Stimulated activated CD8-positive, alpha-beta memory T cell treated with anti-CD3 and anti-CD28 coated beads, Interleukin-4, amount 100 ng/mL, for 4 hours (primary cell): Measurements from ENCODE around the gene FAM13C.
"Not testable (repeated sequence)": the region's sequence is repeated elsewhere in the genome, so short reads cannot be mapped to it uniquely, and the experiment has no call there.

Experiments used
- DNase-seq, 2 donors: peaks; one replicate each; pipeline ENCODE4 v3.0.0-alpha.2; 2020; ENCODE audit warnings: low read depth in 2 of 2, low spot score in 1 of 2

FAM13C gene

GRCh38 chr10:59362144-59362958, at the start of gene FAM13C:
Gene FAM13C, minus strand, starts transcription at chr10:59362549. Its CDS starts 89 bp downstream, at chr10:59362460.
- no peak for DNase-seq

GRCh38 chr10:59405235-59405634, 42.9 kb upstream of the FAM13C start:
- DNase-seq, result no peak

GRCh38 chr10:59400214-59400613, 37.9 kb upstream of the FAM13C start:
- DNase-seq, result no peak

- DNase-seq, result not testable (repeated sequence)
Measured at GRCh38 chr10:59399329-59399728, 37.0 kb upstream of the FAM13C start.

DNA sequence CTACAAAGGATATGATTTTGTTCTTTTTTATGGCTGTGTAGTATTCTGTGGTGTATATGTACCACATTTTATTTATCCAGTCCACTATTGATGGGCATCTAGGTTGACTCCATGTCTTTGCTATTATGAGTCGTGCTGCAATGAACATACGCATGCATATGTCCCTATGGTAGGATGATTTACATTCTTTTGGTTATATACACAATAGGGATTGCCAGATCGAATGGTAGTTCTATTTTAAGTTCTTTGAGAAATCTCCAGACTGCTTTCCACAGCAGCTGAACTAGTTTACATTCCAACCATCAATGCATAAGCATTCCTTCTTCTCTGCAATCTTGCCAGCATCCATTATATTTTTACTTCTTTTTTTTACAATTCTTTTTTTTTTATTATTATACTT, 35.6 kb upstream of the FAM13C start:
- no peak for DNase-seq

DNA sequence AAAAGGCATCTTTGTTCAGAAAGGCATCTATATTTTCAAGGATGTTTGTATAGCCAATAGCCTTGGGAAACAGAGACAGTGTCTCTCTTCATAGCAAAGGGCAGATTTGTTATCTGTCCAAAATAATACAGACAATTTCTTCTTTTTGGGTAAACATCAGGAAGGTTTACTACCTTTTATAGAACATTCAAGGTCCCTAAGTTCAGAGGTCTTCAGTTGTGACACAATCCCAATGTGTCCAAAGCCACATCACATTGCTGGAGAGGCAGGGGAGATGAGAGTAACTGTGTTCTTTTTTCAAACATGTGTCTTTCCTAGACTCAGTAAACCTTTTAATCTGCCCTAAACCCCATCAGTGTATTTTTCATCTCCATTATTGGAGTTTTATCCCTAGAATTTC, 33.6 kb upstream of the FAM13C start:
- DNase-seq, result no peak

- no peak for DNase-seq
Measured at GRCh38 chr10:59393349-59393748, 31.0 kb upstream of the FAM13C start.

GRCh38 chr10:59391060-59391459, 28.7 kb upstream of the FAM13C start:
- no peak for DNase-seq

GRCh38 chr10:59388671-59388976, 26.3 kb upstream of the FAM13C start:
- DNase-seq, result no peak

DNA sequence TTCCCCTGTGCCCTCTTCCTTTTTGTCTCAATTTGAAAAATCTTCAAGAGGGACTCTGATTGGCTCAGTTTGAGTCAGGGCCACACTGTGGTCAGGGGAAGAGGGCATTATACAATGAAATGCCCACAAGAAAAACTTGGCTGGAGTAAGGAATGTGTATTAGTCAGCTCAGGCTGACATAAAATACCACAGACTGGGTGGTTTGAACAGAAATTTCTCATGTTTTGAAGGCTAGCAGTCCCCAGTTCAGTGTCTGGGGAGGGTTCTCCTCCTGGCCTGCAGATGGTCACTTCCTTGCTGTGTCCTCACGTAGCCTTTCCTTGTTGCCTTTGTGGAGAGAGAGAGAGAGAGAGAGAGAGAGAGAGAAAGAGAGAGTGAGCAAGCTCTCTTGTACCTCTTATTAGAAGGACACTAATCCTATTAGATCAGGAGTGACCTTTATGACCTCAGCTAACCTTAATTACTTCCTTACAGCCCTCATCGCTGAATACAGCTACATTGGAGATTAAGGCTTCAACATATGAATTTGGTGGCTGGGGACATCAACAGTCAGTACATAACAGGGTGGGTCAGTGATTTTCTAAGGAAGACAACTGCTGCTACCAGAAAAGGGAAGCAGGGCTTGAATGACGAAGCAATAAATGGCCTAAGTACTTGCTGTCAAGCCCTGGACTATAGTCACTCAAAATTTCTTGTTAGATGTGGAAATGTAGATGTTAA, 25.8 kb upstream of the FAM13C start:
- no peak for DNase-seq

GRCh38 chr10:59384761-59385160, 22.4 kb upstream of the FAM13C start:
- DNase-seq, result no peak

DNA sequence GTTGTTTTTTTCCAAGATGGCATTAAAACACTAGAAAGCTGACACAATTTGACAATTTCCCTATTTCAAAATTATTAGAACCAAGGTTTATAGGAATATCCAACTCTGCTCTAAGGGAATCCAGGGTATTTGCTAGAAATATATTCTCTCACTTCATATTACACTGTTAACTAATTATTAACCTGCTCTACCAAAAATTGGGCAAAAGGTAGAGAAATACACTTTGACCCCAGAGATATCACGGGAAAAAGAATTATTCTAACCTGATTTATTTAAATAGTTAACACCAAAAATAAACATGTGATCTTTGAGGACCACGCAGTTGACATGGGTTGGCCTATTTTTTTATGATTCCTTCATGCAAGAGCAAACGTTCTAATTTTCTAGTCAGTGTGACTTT, 21.6 kb upstream of the FAM13C start:
- no peak for DNase-seq

DNA sequence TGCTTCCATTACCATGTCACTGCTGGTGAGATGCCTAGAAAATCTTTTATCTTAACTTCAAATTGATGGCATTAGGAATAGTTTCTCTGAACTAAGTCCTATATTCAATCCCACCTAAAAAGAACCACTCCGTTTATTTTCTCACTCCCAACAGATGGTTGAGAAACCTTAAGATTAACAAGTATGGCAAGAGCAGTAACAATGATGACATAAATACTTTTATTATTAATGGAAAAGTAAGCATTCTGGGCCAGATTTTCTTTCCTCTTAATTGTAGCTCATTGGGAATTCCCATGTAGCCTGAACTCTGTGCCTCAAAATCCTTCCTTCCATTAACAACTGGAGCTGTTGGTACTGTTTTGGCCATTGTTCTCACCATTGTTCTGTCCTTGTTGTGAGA, 21.1 kb upstream of the FAM13C start:
- no peak for DNase-seq

DNA sequence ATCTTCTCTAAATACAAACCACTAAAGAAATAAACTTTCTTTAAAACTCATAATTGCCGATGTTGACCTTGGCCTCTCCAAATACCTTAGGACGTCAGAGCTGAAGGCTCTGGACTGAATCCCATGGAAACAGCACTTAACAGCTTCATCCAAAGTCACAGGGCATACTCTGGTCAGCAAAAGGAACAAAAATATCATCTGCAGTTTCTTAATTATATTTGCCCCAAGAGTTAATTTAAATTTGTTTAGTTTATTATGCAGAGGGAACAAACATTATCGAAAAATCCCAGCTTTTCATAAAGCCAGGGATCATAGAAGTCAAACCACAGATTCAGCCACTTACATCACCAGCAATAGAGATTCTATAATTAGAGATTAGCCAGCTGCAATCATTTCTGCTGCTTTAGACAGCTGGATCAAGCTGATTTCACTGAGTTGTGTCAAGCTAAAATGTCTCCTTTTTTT, 20.5 kb upstream of the FAM13C start:
- no peak for DNase-seq

- DNase-seq, result no peak
Measured at GRCh38 chr10:59381687-59382086, 19.3 kb upstream of the FAM13C start.

GRCh38 chr10:59376846-59377245, 14.5 kb upstream of the FAM13C start:
- no peak for DNase-seq

DNA sequence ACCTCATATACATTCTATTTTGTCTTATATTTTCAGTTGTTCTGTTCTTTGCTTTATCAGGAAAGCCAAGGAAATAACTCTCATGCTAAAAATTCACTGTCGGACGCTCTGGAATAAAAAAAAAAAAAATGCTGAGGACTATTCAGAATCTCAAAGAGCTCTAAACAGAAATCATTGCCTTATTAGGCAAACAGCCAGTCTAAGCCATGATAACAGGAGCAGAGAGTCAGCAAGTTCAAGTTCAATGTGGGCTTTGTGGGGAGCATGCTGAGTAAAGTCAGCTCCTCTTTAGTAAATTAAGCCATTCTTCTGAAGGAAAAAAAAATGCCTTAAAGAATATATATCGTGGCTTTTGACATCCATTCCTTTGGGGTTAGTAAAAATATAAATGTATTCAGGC, 13.6 kb upstream of the FAM13C start:
- DNase-seq, result no peak

DNA sequence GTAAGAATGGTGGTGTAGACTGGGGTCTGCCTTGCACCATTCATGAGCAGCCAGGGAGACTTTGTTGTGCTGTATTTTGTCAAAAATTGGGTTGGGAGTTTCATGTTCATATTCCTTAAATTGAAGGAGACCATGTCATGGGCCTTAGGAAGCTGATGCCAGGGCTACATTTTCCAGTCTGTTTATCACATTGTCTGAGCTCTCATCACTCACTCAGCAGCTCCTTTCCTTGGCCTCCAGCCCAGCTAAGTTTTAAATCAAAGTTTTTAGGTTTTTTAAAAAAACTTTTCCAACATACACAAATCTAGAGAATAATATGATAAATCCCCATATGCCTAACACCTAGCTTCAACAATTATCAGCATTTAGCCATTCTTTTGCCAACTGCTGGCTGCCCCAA, 12.6 kb upstream of the FAM13C start:
- DNase-seq, result no peak

DNA sequence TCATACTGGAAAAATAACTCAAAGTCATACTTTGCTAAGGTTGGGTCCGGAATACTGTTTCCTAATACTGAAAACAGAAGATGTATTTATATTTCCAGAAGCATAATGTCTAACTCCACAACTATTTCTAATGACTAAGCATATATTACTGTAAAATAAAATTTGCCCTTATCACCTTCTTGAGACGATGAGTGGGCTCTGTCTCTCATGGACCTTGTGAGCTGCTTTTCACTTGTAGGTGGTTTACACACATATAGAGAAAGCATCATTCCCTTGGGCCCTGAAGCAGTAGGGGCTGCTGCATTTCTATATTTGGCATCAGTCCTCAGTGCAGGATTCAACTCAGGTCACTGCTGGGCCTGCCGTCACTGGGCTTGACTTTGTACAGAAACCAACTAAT, 10.7 kb upstream of the FAM13C start:
- DNase-seq, result no peak

DNA sequence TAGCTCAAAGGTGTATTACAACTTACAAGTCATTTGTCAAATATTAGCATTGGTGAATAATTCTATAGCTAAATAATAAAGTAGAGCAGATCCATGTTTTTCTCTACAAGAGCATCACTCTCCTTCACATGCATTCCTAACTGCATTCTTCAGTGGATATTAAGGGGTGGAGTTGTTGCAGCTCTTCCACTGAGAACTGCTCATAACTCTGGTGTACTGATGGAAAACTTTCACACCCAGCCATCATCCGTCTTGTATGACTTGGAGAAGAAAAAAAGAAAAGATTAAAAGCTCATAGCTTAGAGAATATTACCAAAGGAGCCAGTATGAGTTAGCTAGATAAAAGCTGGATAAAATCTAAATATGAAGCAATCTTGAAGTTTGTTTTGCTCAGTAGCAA, 10.2 kb upstream of the FAM13C start:
- no peak for DNase-seq

- DNase-seq, result no peak
Measured at GRCh38 chr10:59366290-59366689, 3.9 kb upstream of the FAM13C start.

DNA sequence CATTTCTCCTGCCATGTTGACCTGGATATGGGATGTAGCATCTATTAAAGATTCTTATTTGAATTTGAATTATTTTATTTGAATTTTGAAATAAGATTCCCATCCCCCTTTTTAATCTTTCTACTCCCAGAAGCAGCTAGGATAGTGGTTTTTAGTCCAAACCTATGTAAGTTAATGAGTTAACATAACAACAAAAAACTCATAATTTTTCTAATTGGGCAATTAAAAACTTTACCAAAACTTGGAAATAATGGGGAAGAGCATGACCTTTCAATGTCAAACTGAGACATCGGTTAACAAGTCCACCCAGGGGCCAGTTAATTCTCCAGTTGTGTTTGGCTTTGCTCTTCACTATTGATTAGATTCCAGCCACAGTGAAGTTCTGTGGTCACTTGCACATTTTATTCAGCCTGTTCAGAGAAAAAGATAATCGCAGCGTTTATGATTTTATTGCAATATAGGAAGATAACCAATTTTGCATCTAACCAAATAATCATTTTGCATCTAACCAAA, 1.2 kb upstream of the FAM13C start:
- no peak for DNase-seq
